ENCODE measurements around the gene CCRL2. TPM values are rescaled to one million over a fixed set of nuclear protein-coding genes. Genes with fewer than 3 reads are reported as not detected.

CCRL2 gene
- total RNA-seq, 1 experiment from 2014 or later = not detected

GRCh38 chr3:46400846-46401245, 6.2 kb upstream of the CCRL2 start:
- Mint-ChIP-seq H3K27me3 (ENCODE audit: low read depth) (peaks cover 4% of the 10 kb centered on the region), H3K36me3 (ENCODE audit: insufficient read depth in 1 of 3, low read depth in 3 of 3) (no peaks in the 10 kb centered on the region), H3K27ac (no peak overlapping the region), H3K9me3 (no peaks in the 10 kb centered on the region), H3K4me3 (no peak overlapping the region), H3K4me1 (peaks cover 0 to 2% of the 10 kb centered on the region in 2 experiments; a peak in 1 of 4 replicates)
- Histone ChIP-seq H3K4ac (ENCODE audit: low read depth, low read length) (no peak overlapping the region), H2BK120ac (ENCODE audit: low read depth, low read length, poor library complexity, severe bottlenecking) (no peak overlapping the region), H3K79me1 (ENCODE audit: insufficient read depth, low read depth, low read length, poor library complexity, severe bottlenecking) (no peaks in the 10 kb centered on the region), H3K4me1 (ENCODE audit: insufficient read depth, low read length) (no peaks in the 10 kb centered on the region), H2BK15ac (ENCODE audit: low read depth, low read length) (no peak overlapping the region), H3K27me3 (ENCODE audit: insufficient read depth, low read length) (no peaks in the 10 kb centered on the region), H4K8ac (replicated peaks; ENCODE audit: insufficient read length, low read depth, low read length) (no peak overlapping the region), H2AK5ac (ENCODE audit: insufficient read length, low read length) (no peak overlapping the region), H3K14ac (ENCODE audit: insufficient read depth, low read length) (no peak overlapping the region), H3K56ac (ENCODE audit: insufficient read length, low read depth, low read length) (no peak overlapping the region), H3K4me2 (ENCODE audit: insufficient read depth, insufficient read length, low read length) (no peak overlapping the region), H3K79me2 (ENCODE audit: insufficient read depth, low read length) (no peaks in the 10 kb centered on the region), H3T11ph (ENCODE audit: low read length) (no peak overlapping the region), H4K20me1 (ENCODE audit: control insufficient read depth, insufficient read depth, insufficient read length) (no peaks in the 10 kb centered on the region), H2BK12ac (ENCODE audit: insufficient read length, low read depth, low read length) (no peak overlapping the region), H2AFZ (ENCODE audit: low read length) (no peak overlapping the region), H3K23me2 (ENCODE audit: insufficient read length, low read depth, low read length, poor library complexity, severe bottlenecking) (no peaks in the 10 kb centered on the region), H2BK20ac (ENCODE audit: low read depth, low read length, poor library complexity, severe bottlenecking) (no peak overlapping the region), H3K18ac (ENCODE audit: insufficient read length, low read depth, low read length) (no peak overlapping the region), H4K91ac (ENCODE audit: insufficient read length, low read depth, low read length) (no peak overlapping the region), H3K27ac (ENCODE audit: insufficient read length, low read depth, low read length) (no peak overlapping the region), H3K9me3 (ENCODE audit: control insufficient read depth, low read depth, low read length) (no peaks in the 10 kb centered on the region), H4K5ac (ENCODE audit: insufficient read length, low read depth, low read length) (no peak overlapping the region), H3K9ac (ENCODE audit: extremely low read depth, insufficient read length, low read length) (no peak overlapping the region), H2BK5ac (ENCODE audit: insufficient read length, low read length) (no peak overlapping the region), H3K23ac (ENCODE audit: insufficient read length, low read depth, low read length) (no peak overlapping the region)
- no peak for DNase-seq
- WGBS (ENCODE audit: extremely low coverage, insufficient read length, low lambda C conversion rate) = no CpG with 5 or more reads among the region's 5 CpGs
- TF ChIP-seq, protein P1, sequence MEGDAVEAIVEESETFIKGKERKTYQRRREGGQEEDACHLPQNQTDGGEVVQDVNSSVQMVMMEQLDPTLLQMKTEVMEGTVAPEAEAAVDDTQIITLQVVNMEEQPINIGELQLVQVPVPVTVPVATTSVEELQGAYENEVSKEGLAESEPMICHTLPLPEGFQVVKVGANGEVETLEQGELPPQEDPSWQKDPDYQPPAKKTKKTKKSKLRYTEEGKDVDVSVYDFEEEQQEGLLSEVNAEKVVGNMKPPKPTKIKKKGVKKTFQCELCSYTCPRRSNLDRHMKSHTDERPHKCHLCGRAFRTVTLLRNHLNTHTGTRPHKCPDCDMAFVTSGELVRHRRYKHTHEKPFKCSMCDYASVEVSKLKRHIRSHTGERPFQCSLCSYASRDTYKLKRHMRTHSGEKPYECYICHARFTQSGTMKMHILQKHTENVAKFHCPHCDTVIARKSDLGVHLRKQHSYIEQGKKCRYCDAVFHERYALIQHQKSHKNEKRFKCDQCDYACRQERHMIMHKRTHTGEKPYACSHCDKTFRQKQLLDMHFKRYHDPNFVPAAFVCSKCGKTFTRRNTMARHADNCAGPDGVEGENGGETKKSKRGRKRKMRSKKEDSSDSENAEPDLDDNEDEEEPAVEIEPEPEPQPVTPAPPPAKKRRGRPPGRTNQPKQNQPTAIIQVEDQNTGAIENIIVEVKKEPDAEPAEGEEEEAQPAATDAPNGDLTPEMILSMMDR (conservative IDR thresholded peaks at IDR 0.05) = no peak

Data from H9 (cell line).